ENCODE data around the gene MRPL4. TPM values are rescaled to one million over a fixed set of nuclear protein-coding genes. Genes with fewer than 3 reads are reported as not detected.

MRPL4 gene
- total and polyA plus RNA-seq, 2 of the 13 experiments (the other 11 are each of a cell fraction or from before 2014, with no cell fraction given), result 40.6 to 42.5 TPM

- POLR2A ChIA-PET, result interaction anchor here (0.6 to 2.0 kb wide), 5 partner anchors 10 to 83 kb away, joined by 3 to 5 read pairs (median 3); partner anchors contain the start of genes ICAM1, TYK2 and ZGLP1
- CTCF ChIA-PET (ENCODE audit: low intra/inter-chr PET ratio, low total read pairs), result no interaction called here
- ATAC-seq (peak; percentile 45), FAIRE-seq (no peak), DNase-seq (ENCODE audit: low spot score) (no peak)
- no peak overlapping the region for H2AFZ ChIP-seq (ENCODE audit: low read length)
- no peaks in the 10 kb centered on the region for H3K36me3 ChIP-seq (replicated peaks in 1 of 2; ENCODE audit: control insufficient read depth in 1 of 2, insufficient read depth in 2 of 2, low read length in 2 of 2)
- peaks cover 0 to 4% of the 10 kb centered on the region in 2 experiments; a peak in 1 of 5 replicates for H3K27me3 ChIP-seq (ENCODE audit: control insufficient read depth in 1 of 2, insufficient read depth in 2 of 2, low read length in 2 of 2)
- in situ Hi-C loops (cut with HindIII; ENCODE audit: extremely low pct_ligation_motif_present, low pct_unique_long_range_greater_than_20kb) (no loop called here), intact Hi-C loops (cut with micrococcal nuclease; ENCODE audit: unreplicated experiment) (no loop called here)
- peaks cover 37% of the 10 kb centered on the region for H3K4me1 ChIP-seq (ENCODE audit: insufficient read depth, low read length)
- no peak overlapping the region for H3K9ac ChIP-seq (ENCODE audit: insufficient read depth, low read depth, low read length)
- peak overlapping the region; percentile 74 for H3K4me2 ChIP-seq (ENCODE audit: low read depth, low read length)
- no peak overlapping the region for H3K27ac ChIP-seq (ENCODE audit: extremely low read length, insufficient read depth, low read length)
- peak overlapping the region in 1 of 3 experiments; percentile 61; a peak in 2 of 6 replicates for H3K4me3 ChIP-seq (replicated peaks in 1 of 3; ENCODE audit: insufficient read depth in 1 of 3, low read depth in 2 of 3, low read length in 3 of 3)
- no peaks in the 10 kb centered on the region for H3K9me3 ChIP-seq (ENCODE audit: low read length)
- BruUV-seq (replicated peaks), result no TSS peak
- no peaks in the 10 kb centered on the region for H3K79me2 ChIP-seq (ENCODE audit: insufficient read depth, low read length)
- WGBS (ENCODE audit: low lambda C conversion rate), result 8% methylated on average over 11 of the region's 14 CpGs
- H4K20me1 ChIP-seq (ENCODE audit: insufficient read depth, low read length), result no peaks in the 10 kb centered on the region
- TF ChIP-seq ZNF263 (CRISPR knock-in tag; IDR thresholded peaks at IDR 0.05), result peak; percentile 89
- peak; percentile 34; the same call in 1 of the 2 replicates for TF ChIP-seq CTCF (CRISPR knock-in tag; IDR thresholded peaks at IDR 0.05)
- no peak for TF ChIP-seq ZNF441 (CRISPR knock-in tag; IDR thresholded peaks at IDR 0.05; ENCODE audit: borderline replicate concordance)
- no peak for TF ChIP-seq TERF1 (CRISPR knock-in tag; IDR thresholded peaks at IDR 0.05)
- TF ChIP-seq SAFB2 (CRISPR knock-in tag; IDR thresholded peaks at IDR 0.05; ENCODE audit: borderline replicate concordance, low read depth), result 0 out of 2 replicates have a peak, but pooled peaks have one; percentile 20
- 0 out of 2 replicates have a peak, but pooled peaks have one; percentile 18 for TF ChIP-seq MAX (IDR thresholded peaks at IDR 0.05)
- no peak for TF ChIP-seq DMTF1 (CRISPR knock-in tag; IDR thresholded peaks at IDR 0.05)
- 0 out of 2 replicates have a peak, but pooled peaks have one; percentile 13 for TF ChIP-seq TBX2 (CRISPR knock-in tag; IDR thresholded peaks at IDR 0.05; ENCODE audit: borderline replicate concordance)
- TF ChIP-seq, protein P1, sequence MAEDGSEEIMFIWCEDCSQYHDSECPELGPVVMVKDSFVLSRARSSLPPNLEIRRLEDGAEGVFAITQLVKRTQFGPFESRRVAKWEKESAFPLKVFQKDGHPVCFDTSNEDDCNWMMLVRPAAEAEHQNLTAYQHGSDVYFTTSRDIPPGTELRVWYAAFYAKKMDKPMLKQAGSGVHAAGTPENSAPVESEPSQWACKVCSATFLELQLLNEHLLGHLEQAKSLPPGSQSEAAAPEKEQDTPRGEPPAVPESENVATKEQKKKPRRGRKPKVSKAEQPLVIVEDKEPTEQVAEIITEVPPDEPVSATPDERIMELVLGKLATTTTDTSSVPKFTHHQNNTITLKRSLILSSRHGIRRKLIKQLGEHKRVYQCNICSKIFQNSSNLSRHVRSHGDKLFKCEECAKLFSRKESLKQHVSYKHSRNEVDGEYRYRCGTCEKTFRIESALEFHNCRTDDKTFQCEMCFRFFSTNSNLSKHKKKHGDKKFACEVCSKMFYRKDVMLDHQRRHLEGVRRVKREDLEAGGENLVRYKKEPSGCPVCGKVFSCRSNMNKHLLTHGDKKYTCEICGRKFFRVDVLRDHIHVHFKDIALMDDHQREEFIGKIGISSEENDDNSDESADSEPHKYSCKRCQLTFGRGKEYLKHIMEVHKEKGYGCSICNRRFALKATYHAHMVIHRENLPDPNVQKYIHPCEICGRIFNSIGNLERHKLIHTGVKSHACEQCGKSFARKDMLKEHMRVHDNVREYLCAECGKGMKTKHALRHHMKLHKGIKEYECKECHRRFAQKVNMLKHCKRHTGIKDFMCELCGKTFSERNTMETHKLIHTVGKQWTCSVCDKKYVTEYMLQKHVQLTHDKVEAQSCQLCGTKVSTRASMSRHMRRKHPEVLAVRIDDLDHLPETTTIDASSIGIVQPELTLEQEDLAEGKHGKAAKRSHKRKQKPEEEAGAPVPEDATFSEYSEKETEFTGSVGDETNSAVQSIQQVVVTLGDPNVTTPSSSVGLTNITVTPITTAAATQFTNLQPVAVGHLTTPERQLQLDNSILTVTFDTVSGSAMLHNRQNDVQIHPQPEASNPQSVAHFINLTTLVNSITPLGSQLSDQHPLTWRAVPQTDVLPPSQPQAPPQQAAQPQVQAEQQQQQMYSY (CRISPR knock-in tag; IDR thresholded peaks at IDR 0.05), result no peak
- TF ChIP-seq THAP7 (CRISPR knock-in tag; IDR thresholded peaks at IDR 0.05), result no peak
- no peak for TF ChIP-seq AKAP8 (CRISPR knock-in tag; IDR thresholded peaks at IDR 0.05)
Measured at GRCh38 chr19:10299545-10300458, 47.8 kb downstream of the MRPL4 start.

Measured in HepG2 (cell line).